HepG2 (cell line): ENCODE measurements around the gene ZNF524.

Experiments
- DR1 ChIP-seq: sonication (generic); formaldehyde crosslinking; IDR thresholded peaks from 2 replicates; pipeline ENCODE4 v1.8.0; 2021; ENCODE audit warnings: mild to moderate bottlenecking, missing genetic modification reagents, inconsistent platforms
- EHMT2 ChIP-seq: fragments of 200-600 bp; sonication (generic); IDR thresholded peaks from 2 replicates; pipeline ENCODE4 v1.7.0; 2017; ENCODE audit warnings: antibody characterized with exemption, low read depth, low read length, borderline replicate concordance
- KAT8 ChIP-seq: IDR thresholded peaks from 2 replicates; pipeline ENCODE4 v1.6.1; 2016; ENCODE audit warnings: missing genetic modification reagents, missing compliant biosample characterization
- NCOA1 ChIP-seq: sonication (generic); formaldehyde crosslinking; IDR thresholded peaks from 2 replicates; pipeline ENCODE4 v1.9.0; 2021; ENCODE audit warnings: missing genetic modification reagents
- NR1H2 ChIP-seq: sonication (generic); formaldehyde crosslinking; IDR thresholded peaks from 2 replicates; pipeline ENCODE4 v1.8.1; 2022; ENCODE audit warnings: low read depth, missing genetic modification reagents, borderline replicate concordance
- STAT5B ChIP-seq: sonication (generic); formaldehyde crosslinking; IDR thresholded peaks from 2 replicates; pipeline ENCODE4 v1.4.0; 2020; ENCODE audit warnings: missing genetic modification reagents
- ZNF160 ChIP-seq: sonication (generic); formaldehyde crosslinking; IDR thresholded peaks from 2 replicates; pipeline ENCODE4 v1.8.0; 2022; ENCODE audit warnings: mild to moderate bottlenecking, inconsistent platforms, missing genetic modification reagents
- ZNF335 ChIP-seq: sonication (generic); formaldehyde crosslinking; IDR thresholded peaks from 2 replicates; pipeline ENCODE4 v1.4.0; 2020; ENCODE audit warnings: missing genetic modification reagents
- ZNF557 ChIP-seq: sonication (generic); formaldehyde crosslinking; IDR thresholded peaks from 2 replicates; pipeline ENCODE4 v1.4.0; 2020; ENCODE audit warnings: missing genetic modification reagents
- TF ChIP-seq, protein P1 (sequence below): sonication (generic); formaldehyde crosslinking; IDR thresholded peaks from 2 replicates; pipeline ENCODE4 v1.5.0; 2020; ENCODE audit warnings: mild to moderate bottlenecking, missing genetic modification reagents, moderate library complexity

DNA sequence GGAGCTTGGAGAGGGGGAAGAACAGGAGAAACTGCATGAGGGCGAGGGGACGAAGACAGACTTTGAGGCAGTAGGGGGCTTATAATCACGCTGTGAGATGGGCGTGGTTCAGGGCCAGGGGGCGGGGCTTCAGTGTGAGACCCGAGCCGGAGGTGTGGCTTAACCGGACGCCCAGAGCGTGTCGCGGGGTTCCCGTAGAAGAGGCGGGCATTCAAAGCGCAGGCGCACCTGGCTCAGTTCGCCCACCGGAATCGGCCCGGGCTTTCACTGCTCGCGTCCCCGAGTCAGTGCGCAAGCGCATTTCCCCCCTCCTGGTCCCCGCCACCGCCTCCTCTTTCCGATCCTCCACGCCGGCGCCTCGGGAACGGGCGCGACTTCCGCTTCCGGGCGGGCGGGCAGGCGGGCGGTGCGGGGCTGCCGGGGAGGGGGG is 5.1 kb downstream of the ZNF524 start:
- no peak for TF ChIP-seq NR1H2 (CRISPR knock-in tag)
- no peak for TF ChIP-seq ZNF160 (CRISPR knock-in tag)
- TF ChIP-seq DR1 (CRISPR knock-in tag), result 0 out of 2 replicates have a peak, but pooled peaks have one; percentile 29
- TF ChIP-seq NCOA1, result no peak
- no peak for TF ChIP-seq ZNF557 (CRISPR knock-in tag)
- TF ChIP-seq STAT5B (CRISPR knock-in tag), result no peak
- no peak for TF ChIP-seq ZNF335
- TF ChIP-seq EHMT2, result no peak
- TF ChIP-seq, protein P1, sequence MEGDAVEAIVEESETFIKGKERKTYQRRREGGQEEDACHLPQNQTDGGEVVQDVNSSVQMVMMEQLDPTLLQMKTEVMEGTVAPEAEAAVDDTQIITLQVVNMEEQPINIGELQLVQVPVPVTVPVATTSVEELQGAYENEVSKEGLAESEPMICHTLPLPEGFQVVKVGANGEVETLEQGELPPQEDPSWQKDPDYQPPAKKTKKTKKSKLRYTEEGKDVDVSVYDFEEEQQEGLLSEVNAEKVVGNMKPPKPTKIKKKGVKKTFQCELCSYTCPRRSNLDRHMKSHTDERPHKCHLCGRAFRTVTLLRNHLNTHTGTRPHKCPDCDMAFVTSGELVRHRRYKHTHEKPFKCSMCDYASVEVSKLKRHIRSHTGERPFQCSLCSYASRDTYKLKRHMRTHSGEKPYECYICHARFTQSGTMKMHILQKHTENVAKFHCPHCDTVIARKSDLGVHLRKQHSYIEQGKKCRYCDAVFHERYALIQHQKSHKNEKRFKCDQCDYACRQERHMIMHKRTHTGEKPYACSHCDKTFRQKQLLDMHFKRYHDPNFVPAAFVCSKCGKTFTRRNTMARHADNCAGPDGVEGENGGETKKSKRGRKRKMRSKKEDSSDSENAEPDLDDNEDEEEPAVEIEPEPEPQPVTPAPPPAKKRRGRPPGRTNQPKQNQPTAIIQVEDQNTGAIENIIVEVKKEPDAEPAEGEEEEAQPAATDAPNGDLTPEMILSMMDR (CRISPR knock-in tag), result no peak
- peak; percentile 70; the same call in 1 of the 2 replicates for TF ChIP-seq KAT8 (CRISPR knock-in tag)
